Loucy (cell line): ENCODE results near the gene SOAT2.

ENCODE experiments used
- H2AFZ ChIP-seq: fragments of 200-600 bp; sonication (generic); 2 replicates; pipeline ENCODE4 v1.6.0; 2016; ENCODE audit warnings: antibody characterized with exemption, mild to moderate bottlenecking, low read length, moderate library complexity
- H3F3A ChIP-seq: fragments of 200-600 bp; 2 replicates; pipeline ENCODE4 v1.6.0; 2016; ENCODE audit warnings: antibody characterized with exemption, low read depth, mild to moderate bottlenecking
- H3K27me3 ChIP-seq: fragments of 200-600 bp; sonication (generic); 2 replicates; pipeline ENCODE4 v1.6.1; 2014; ENCODE audit warnings: low read length, mild to moderate bottlenecking; ENCODE audit not compliant: insufficient read depth, poor library complexity, severe bottlenecking
- H3K36me3 ChIP-seq: fragments of 200-600 bp; sonication (generic); 2 replicates; pipeline ENCODE4 v1.6.1; 2016; ENCODE audit warnings: low read length; ENCODE audit not compliant: insufficient read depth
- H3K4me1 ChIP-seq: fragments of 200-600 bp; sonication (generic); 2 replicates; pipeline ENCODE4 v1.5.1; 2014; ENCODE audit warnings: low read length, mild to moderate bottlenecking; ENCODE audit not compliant: insufficient read depth, poor library complexity, severe bottlenecking
- H3K4me2 ChIP-seq: fragments of 200-600 bp; sonication (generic); 2 replicates; pipeline ENCODE4 v1.6.0; 2014; ENCODE audit warnings: antibody characterized with exemption, low read length, low read depth, mild to moderate bottlenecking; ENCODE audit not compliant: poor library complexity, severe bottlenecking
- H3K4me3 ChIP-seq: fragments of 200-600 bp; sonication (generic); 2 replicates; pipeline ENCODE4 v1.5.1; 2014; ENCODE audit warnings: low read length, mild to moderate bottlenecking, mixed read lengths; ENCODE audit not compliant: poor library complexity, severe bottlenecking
- H3K79me2 ChIP-seq: fragments of 200-600 bp; sonication (generic); 2 replicates; pipeline ENCODE4 v1.6.1; 2014; ENCODE audit warnings: low read length; ENCODE audit not compliant: insufficient read depth
- H3K9ac ChIP-seq: fragments of 200-600 bp; sonication (generic); 2 replicates; pipeline ENCODE4 v1.6.0; 2014; ENCODE audit warnings: mild to moderate bottlenecking, low read depth, low read length, moderate library complexity; ENCODE audit not compliant: poor library complexity, severe bottlenecking
- H3K9me2 ChIP-seq: fragments of 200-600 bp; sonication (generic); replicated peaks from 2 replicates; pipeline ENCODE4 v1.6.1; 2016; ENCODE audit warnings: low read depth, low read length, mixed read lengths
- H3K9me3 ChIP-seq: fragments of 200-600 bp; sonication (generic); 2 replicates; pipeline ENCODE4 v1.6.1; 2014; ENCODE audit warnings: mild to moderate bottlenecking, antibody characterized with exemption, low read length, low read depth; ENCODE audit not compliant: insufficient read depth
- H4K20me1 ChIP-seq: fragments of 200-600 bp; sonication (generic); 2 replicates; pipeline ENCODE4 v1.6.0; 2014; ENCODE audit warnings: antibody characterized with exemption, low read length, mild to moderate bottlenecking; ENCODE audit not compliant: insufficient read depth, poor library complexity, severe bottlenecking
- EZH2phosphoT487 ChIP-seq: fragments of 200-600 bp; IDR thresholded peaks from 2 replicates; pipeline ENCODE4 v1.6.1; 2018; ENCODE audit warnings: antibody characterized with exemption, mild to moderate bottlenecking, moderate library complexity, borderline replicate concordance
- TF ChIP-seq, protein P1 (sequence below): fragments of 200-600 bp; sonication (generic); conservative IDR thresholded peaks from 2 replicates; pipeline ENCODE4 v1.5.1; 2014; ENCODE audit warnings: mild to moderate bottlenecking, antibody characterized with exemption, low read length

The SOAT2 gene

DNA sequence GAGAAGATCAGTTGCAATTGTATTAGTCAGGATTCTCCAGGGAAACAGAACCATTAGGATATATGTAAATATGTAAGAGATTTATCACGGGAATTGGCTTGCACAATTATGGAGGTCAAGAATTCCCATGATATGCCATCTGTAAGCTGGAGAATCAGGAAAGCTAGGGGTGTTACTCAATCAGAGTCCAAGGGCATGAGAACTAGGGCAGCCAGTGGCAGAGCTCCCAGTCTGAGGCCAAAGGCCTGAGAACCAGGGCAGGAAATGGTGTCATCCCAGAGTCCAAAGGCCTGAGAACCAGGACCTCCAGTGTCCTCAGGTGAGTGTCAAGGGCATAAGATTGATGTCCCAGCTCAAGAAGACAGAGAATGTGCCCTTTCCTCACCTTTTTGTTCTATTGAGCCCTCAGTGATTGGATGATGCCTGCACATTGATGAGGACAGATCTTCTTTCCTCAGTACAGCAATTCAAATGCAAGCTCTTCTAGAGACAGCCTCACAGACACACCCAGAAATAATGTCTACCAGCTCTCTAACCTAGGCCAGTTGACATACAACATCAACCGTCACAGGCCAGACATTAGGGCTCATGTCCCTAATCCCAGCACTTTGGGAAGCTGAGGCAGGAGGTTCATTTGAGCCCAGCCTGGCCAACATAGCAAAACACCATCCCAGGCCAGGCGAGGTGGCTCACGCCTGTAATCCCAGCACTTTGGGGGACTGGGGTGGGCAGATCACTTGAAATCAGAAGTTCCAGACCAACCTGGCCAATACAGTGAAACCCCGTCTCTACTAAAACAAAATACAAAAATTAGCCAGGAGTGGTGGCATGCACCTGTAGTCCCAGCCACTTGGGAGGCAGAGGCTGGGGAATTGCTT is 42.3 kb downstream of the SOAT2 start:
- Histone ChIP-seq H3K79me2 (no peaks in the 10 kb centered on the region), H3F3A (no peaks in the 10 kb centered on the region), H4K20me1 (no peaks in the 10 kb centered on the region), H3K9ac (no peak overlapping the region), H3K4me2 (no peak overlapping the region), H2AFZ (no peak overlapping the region; the same call in 1 of the 2 replicates), H3K27me3 (no peaks in the 10 kb centered on the region), H3K4me3 (no peak overlapping the region), H3K36me3 (no peaks in the 10 kb centered on the region), H3K4me1 (no peaks in the 10 kb centered on the region), H3K9me2 (no peaks in the 10 kb centered on the region), H3K9me3 (no peaks in the 10 kb centered on the region)
- TF ChIP-seq, protein P1, sequence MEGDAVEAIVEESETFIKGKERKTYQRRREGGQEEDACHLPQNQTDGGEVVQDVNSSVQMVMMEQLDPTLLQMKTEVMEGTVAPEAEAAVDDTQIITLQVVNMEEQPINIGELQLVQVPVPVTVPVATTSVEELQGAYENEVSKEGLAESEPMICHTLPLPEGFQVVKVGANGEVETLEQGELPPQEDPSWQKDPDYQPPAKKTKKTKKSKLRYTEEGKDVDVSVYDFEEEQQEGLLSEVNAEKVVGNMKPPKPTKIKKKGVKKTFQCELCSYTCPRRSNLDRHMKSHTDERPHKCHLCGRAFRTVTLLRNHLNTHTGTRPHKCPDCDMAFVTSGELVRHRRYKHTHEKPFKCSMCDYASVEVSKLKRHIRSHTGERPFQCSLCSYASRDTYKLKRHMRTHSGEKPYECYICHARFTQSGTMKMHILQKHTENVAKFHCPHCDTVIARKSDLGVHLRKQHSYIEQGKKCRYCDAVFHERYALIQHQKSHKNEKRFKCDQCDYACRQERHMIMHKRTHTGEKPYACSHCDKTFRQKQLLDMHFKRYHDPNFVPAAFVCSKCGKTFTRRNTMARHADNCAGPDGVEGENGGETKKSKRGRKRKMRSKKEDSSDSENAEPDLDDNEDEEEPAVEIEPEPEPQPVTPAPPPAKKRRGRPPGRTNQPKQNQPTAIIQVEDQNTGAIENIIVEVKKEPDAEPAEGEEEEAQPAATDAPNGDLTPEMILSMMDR: no peak
- TF ChIP-seq EZH2phosphoT487: no peak

DNA sequence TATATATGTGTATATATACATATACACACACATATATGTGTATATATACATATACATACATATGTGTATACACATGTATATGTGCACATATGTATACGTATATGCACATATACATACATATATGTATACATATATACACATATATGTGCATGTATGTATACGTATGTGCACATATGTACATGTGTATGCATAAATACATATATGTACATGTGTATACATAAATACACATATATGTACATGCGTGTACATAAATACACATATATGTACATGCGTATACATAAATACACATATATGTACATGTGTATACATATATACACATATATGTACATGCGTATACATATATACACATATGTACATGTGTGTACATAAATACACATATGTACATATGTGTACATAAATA is 43.9 kb downstream of the SOAT2 start:
- Histone ChIP-seq H3K27me3 (no peaks in the 10 kb centered on the region), H3K4me2 (no peak overlapping the region), H3K9me3 (no peaks in the 10 kb centered on the region), H3K4me3 (no peak overlapping the region), H3K4me1 (no peaks in the 10 kb centered on the region), H3F3A (no peaks in the 10 kb centered on the region), H4K20me1 (no peaks in the 10 kb centered on the region), H3K36me3 (no peaks in the 10 kb centered on the region), H2AFZ (no peak overlapping the region), H3K9ac (no peak overlapping the region), H3K9me2 (no peaks in the 10 kb centered on the region), H3K79me2 (no peaks in the 10 kb centered on the region)
- TF ChIP-seq EZH2phosphoT487: no peak
- TF ChIP-seq, protein P1: no peak

DNA sequence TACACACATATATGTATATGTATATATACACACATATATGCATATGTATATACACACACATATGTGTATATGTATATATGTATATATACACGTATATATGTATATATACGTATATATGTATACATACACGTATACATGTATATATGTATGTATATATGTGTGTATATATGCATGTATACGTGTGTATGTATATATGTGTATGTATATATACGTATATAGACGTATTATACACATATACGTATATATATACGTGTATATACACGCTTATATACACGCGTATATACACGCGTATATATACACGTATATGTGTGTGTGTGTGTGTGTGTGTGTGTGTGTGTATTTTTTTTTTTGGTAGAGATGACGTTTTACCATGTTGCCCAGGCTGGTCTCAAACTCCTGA is 44.4 kb downstream of the SOAT2 start:
- H3K4me3 ChIP-seq: no peak overlapping the region
- H3F3A ChIP-seq: no peaks in the 10 kb centered on the region
- H3K9me2 ChIP-seq: no peaks in the 10 kb centered on the region
- no peaks in the 10 kb centered on the region for H3K27me3 ChIP-seq
- TF ChIP-seq EZH2phosphoT487: no peak
- TF ChIP-seq, protein P1: no peak
- H3K36me3 ChIP-seq: no peaks in the 10 kb centered on the region
- H2AFZ ChIP-seq: no peak overlapping the region
- H4K20me1 ChIP-seq: no peaks in the 10 kb centered on the region
- no peaks in the 10 kb centered on the region for H3K79me2 ChIP-seq
- no peaks in the 10 kb centered on the region for H3K4me1 ChIP-seq
- no peaks in the 10 kb centered on the region for H3K9me3 ChIP-seq
- H3K9ac ChIP-seq: no peak overlapping the region
- H3K4me2 ChIP-seq: no peak overlapping the region
